Pons (tissue), 1 donor: Measurements from ENCODE around the gene ARSB.

Experiments
- DNase-seq: peaks from one replicate; pipeline ENCODE4 v3.0.0-alpha.2; 2016; ENCODE audit warnings: low spot score

ARSB gene

DNA sequence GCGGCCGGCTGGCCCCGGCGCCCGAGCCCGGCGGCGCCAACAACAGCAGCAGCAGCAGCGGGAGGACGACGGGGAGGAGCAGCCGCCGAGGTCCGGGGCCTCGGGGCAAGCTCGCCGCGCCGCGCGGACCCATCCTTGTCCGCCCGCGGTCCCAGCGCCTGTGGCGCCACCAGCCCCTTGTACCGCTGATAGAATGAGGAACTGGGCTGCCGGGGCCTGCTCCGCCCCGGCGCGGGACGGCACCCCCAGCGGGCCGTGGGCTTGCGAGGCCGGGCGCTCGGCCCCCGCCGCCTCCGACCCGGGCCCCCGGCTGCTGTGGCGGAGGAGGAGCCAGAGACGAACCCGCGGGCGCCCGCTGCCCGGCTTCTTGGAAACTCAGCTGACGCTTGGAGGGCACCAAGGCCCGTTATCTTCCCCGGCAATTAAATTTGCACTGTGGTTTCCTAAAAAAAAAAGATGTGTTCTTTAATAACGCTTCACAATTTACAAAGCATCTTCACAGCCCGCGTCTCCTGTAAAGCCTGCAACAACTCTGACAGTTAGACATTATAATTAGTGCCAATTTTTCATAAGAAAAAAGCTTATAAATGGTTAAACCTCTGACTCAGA is at the start of gene ARSB:
TSS of gene ARSB (minus strand) at position 195 of the 609 bp plus-strand sequence. CDS start at position 133, 62 bp downstream.
- peak; percentile 60 for DNase-seq

DNA sequence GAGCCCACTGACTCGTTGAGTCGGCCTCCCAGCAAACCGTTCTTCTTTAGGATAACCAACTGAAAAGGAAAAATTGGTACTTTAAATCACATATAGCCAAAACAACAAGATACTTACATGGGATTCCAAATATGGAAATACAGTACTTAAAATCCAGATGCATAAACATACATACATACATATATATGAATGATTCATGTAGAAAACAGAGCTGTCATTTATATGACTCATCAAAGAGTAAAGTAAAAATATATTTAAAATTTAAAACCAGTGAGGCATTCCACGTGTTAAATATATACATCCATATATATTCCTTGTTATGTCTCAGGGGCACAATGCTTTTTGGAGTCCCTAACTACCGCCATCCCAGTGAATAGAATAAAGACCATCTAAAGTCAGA is 47.7 kb upstream of the ARSB start:
- DNase-seq = no peak

DNA sequence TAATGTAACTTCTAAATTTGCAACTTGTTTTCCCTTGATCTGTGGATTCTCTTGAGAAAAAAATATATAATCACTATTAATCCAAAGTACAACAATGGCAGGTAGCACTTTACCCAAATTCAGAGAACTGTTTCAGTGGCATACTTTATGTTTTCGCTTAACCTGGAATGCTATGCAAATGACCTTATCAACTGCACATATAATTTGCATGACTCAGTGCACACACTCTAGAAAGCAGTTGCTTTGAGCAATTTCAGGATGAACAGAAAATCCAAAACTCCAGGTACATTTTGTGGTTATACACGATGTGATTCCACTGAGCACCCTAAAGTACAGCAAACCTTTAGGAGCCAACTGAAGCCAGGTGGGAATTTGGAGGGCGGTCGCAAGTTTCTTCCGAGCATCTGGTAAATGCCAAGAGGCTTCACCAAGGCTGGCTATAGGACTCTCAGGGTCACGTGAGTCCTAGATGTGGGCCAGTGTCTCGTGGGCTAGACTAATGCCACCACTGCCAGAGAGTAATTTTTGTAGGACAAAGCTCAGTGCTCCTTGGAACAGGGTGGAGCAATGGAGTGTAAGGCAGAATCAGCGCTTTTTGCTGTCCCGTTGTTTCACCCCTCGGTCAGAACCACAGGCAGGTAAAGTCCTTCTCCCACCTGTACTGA is 47.1 kb upstream of the ARSB start:
- no peak for DNase-seq

DNA sequence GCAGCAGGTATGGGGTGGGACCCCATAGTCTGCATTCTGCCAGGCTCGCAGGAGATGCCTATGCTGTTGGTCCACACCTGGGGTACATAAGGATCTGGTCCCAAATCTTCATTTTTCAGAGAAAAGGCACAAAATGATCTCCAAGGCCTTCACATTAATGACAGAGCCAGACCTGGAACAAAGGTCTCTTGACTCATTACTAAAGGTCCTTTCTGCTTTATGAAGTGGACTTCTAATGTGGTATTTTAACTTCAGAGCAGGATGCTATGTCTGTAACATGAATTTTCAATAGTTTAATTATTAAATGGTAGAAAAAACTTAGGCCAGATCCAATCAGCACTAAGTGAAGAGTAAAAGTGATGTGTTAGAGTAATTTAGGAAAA is 46.4 kb upstream of the ARSB start:
- no peak for DNase-seq

DNA sequence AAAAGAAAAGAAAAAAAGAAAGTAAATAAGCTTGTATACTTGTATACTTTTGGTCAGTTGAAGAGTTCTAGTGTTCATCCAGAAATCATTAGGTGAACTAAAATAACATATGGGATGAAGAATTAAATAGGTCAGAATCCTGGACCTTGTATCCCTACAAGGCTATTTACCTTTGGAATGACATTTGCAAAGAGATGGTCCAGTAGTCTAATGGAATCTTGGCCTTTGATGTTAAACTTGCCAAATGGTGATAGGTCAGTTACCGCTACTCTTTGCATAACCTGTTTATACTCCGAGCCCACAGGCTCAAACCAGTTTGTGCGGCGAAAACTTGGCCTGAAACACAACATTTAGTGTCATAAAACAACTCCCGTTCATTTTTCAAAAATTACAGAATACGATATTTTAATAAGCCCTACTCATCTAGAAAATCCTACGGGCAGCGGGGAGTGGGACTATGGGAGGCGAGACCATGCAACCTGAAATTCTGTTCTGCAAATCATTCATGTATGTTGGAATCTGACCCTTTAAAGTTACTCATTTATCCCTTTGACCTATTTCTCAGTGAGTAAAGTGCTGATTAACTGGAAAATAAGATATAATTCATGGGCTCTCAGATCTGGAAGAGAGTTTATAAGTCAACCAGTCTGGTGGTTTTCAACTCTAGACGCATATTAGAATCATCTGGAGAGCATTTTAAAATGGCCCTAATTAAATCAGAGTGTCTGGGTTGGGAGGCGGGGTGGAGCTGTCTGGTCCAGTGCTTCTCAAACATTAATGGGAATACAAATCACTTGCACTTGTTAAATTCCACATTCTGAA is 45.8 kb upstream of the ARSB start:
- DNase-seq = no peak

DNA sequence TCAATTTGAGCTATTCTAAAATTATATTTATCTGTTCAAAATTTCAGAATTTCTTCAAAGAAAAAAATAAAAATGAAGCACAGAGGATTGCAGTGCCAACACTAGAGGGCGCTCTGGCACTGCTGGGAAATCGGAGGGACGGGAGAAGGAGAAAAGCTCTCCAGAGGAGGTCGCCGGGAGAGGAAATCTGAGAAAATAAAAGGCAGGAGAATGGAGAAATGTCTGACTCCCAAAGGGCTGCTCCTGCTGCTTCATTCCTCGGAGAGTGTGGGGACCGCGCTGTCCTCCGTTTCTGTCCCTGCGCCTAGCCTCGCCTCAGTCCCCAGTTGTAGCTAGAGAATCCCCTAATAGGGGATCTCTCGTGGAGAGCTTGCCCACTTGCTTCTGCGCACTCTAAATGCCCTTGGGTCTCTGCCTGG is 40.0 kb upstream of the ARSB start:
- peak; percentile 54 for DNase-seq

DNA sequence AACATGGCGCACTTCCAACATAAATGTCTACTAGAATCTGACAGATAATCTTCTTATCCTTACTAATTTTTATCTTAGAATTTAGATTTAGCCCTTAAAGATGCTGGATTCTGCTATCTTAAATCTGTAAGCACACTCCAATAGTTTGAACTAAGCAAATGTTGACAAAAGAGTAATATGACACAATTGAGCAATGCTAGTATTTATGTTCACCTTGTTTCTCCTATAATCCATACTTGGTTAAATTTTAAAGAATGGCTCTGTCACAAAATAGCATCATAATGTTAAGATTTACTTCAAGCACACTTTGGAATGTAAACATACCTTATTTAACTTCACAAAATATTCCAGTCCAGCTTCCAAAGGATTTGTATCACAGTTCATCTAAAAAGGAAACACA is 38.8 kb upstream of the ARSB start:
- no peak for DNase-seq

DNA sequence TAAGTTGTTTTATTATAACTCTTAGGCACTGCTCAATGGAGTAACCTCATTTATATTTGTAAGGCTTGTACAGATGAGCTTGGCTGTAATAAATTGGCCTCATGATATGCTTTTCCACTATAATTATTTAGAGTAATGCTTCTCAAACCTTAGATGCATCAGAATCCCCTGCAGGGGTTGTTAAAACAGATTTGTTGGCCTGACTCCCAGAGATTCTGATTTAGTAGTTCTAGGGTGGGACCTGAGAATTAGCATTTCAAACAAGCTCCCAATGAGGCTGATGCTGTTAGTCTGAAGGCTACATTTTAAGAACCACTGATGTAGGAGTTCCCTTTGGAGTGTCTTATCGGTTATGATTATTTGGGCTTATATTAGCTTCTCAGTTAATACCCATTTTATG is 38.2 kb upstream of the ARSB start:
- DNase-seq = no peak

DNA sequence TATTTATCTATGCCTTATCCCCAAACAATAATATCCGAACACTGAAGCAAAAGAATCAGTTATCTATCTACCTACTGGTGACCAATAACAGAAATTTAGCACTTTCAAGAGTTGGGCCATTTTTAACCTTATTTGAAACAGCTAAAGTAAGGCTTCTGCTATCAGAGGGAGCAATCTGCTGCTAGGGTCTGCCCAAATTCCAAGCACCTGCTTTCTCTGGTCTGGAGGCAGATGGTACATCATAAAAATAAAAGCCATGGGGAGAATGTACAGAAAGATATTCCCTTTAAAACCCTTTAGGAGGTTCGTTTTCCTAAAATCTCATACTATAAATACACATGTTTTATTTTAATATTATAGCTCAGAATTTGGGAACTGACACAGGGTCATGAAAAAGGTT is 37.7 kb upstream of the ARSB start:
- no peak for DNase-seq

DNA sequence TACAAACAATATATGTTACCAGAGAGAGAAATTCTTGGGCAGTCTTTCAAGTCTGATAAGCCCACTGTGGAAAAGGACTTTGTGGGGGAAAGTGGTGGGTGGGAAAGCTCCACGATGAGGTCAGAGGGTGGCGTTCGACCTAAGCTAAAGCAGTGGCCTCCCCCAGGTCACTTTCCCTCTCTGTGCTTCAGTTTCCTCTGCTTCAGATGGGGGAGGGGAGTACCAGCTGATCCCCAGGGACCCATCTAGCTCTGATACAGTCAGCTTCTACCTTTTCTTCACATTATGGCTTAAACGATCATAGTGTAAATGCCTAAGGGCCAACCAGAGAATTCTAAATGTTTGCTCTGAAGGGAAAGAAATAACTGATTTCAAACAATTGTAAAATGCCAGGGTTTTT is 36.6 kb upstream of the ARSB start:
- no peak for DNase-seq

DNA sequence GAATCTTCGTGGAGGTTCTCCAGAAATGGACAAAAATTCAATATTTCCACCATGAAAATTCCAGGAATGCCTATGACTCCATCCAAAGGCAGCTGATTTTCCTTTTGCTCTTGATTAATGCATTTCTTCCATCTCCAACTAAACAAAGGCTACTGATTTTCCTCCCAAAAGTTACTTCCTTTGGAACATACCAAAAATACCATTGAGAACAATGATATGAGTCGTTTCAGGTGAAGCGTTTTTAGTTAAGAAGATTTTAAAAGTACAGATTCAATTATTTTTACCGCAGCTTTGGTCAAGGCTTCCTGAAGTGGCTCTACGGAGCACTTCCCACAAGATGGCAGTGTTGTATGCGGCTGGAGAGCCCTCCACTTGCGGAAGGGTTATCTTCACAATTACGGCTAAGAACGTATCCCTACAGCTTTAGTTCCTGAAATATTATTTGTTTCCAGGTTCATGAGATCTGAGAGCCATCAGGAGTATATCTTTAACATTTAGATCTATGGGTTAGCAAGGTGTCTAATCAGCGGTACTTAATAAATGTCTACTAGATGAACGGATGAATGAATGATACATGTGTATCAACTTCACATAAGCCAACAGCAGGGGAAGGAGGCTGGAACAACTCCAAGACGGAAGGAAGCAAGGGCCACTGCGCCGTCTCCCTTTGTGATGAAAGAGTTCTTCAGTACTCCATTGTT is 35.9 kb upstream of the ARSB start:
- peak; percentile 74 for DNase-seq

DNA sequence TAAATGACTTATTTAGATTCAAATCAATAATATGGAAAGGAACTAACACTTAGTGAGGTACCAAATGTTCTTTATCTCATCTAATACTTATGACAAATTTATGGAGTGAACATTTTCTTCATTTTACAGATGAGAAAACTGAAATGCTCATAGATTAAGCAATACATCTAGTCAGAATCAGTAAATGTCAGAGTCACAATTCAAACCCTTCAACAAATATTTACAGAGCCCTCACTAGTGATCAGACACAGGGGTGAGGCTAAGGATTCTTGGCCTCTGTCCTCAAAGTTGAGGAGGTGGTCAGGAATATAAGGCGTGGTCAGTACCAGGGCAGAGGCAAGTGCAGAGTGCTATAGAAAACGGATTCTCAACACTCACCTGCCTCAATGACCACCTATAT is 29.5 kb upstream of the ARSB start:
- no peak for DNase-seq

DNA sequence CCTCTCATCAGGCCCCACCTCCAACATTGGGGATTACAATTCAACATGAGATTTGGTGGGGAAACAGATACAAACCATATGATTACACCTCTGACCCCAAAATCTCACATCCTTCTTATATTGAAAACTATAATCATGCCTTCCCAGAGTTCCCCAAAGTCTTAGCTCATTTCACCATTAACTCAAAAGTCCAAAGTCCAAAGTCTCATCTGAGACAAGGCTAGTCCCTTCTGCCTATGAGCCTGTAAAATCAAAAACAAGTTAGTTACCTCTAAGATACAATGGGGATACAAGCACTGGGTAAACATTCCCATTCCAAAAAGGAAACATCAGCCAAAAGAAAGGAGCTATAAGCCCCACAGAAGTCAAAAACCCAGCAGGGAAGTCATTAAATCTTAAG is 26.8 kb upstream of the ARSB start:
- no peak for DNase-seq

DNA sequence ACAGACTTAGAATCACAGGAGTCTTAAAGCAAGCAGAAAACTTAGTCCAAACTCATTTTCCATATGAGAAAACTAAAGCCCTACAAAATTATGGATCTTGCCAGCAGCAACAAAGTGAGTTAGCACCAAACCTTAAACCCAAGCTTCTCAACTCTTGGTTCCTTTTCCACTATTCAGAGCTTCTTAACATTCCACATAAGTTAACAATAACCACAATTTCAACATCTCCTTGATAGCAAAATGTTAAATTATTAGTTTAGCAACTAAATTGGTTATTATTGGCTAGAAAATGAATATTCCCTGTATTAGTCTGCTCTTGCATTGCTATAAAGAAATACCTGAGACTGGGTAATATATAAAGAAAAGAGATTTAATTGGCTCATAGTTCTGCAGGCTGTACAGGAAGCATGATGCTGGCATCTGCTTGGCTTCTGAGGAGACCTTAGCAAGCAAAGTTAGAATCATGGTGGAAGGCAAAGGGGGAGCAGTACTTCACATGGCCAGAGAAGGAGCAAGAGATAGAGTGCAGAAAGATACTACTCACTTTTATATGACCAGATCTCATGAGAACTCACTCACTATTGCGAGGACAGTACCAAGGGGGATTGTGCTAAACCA is 26.2 kb upstream of the ARSB start:
- DNase-seq = no peak

DNA sequence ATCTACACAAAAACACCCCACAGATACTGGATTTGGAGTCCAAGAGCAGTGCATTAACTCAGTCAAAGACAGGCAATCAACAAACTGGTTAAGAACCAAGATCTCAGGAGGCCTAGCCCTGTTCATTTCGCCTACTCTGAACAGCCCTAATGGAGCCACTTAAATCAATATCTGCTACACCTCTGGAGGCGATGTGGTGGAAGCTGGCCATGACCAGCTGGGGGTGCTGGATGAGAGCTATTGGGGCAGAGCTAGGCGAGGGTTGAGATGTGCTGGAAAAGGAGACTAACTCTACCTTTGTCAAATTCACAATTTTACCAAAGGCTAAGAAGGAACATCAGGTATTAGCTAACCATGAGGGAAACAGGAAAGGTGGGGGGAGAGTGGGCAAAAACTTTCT is 23.3 kb upstream of the ARSB start:
- no peak for DNase-seq

DNA sequence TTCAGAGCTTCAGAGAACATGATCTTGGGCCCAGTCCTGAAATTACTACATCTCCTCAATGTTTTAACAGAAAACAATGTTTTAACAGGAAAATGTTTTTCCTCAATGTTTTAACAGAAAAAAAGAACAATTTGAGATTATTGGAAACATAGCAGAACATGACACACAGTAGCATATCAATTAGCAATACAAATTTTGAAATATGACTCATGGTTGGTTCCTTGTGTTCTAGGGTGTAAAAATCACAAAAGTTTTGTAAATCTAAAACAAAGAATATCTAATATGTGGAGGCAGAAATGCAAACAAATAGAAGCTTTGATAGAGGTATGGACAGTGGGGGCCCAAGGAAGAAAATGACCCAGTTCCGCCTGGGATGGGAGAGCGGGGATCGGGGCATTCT is 22.8 kb upstream of the ARSB start:
- DNase-seq = no peak

DNA sequence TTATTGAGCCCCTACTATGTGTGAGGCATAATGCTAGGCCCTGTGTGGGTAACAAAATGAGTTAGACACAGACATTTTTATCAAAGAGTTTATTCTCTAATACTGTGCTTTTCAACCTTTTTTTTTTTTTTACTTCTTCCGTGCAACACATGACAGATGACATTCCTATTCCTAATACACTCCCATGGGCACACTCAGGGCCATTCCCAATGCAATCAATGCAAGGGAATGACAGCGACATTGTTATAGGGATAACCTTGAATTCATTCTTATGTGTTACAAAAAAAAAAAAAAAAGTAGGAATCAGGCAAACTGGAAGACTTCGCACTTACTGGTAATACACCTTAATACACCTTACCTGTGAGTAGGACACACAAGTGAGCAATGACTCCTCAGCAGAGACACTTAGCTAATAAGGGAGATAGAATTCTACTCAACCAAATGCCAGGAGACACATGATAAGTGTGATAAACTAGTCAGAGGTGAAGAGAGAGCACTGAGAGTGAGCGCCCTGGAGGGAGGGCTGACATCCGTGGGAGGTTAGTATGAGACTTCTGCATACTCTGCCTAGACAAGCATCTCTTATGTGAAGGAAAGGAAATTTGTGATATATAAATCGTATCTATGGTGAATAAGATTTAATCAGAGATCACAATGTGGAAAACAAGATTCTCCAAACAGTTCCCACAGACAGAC is 21.0 kb upstream of the ARSB start:
- DNase-seq = no peak

DNA sequence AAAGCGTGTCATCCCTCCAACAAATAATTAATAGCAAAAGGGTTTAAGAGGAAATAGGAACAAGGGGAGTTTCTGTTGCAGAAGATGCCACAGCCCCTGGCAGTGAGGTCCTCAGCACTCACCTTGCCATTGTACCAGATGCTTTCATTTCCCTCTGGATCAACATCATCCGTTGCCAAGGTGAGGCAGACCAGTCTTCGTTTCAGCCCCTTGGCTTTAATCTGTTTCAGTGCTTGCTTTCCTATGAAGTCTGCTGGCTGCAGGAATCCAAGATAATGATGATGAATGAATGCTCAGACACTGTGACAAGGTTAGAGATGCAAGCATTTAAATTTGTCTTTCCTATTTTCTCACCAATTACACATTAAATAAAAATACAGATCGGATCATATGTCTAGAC is 20.0 kb upstream of the ARSB start:
- DNase-seq = no peak

DNA sequence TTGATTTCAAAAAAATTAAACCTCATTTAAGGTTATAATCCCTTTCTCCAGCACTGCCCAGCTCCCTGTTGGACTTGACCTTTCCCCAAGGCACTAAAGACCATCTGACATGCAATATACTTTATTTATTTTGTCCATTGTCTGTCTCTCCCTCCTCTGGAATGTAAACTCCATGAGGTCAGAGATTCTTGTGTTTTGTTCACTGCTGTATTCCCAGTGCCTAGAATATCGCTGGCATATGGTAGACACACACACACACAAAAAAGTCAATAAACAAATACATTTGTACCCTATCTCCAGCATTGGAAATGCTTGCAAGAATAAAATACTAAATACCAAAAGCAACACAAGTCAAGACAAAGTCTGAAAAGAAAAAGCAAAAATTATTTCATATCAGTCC is 17.3 kb upstream of the ARSB start:
- no peak for DNase-seq

DNA sequence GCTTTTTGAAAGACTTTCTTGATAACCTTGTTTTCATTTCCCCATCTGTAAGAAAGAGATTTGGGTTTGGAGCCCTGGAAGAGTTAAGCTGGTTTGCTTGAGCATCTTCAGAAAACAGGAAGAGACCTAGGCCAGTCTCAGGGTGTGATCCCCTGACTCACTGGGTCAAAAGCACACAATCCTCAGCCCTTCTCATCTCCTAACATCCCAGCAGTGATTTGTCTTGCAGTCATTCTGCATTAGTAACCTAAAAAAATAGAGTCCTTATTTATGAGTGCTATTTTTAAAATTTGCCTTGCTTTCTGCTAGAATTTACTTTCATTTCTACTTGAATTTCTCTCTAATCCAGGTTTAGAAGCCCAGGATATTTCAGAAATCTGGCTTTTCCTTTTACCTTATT is 16.4 kb upstream of the ARSB start:
- DNase-seq = no peak

DNA sequence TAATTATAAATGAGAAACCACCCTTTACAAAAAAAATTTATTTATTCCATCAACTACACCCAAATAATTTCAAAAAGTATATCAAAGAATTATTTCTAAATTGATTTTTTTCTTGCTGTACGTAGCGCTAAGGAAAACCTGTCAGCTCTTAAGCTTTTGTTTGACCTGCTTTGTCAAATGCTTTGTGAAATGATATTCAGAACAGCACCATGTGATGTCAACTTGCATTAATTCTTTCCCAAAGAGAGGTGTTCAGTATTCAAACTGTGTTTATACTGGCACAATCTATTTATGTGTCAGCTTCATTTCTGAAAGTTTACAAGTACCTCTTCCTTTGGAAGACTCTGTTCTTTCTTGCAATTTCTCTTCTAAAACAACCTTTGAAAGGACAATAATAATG is 12.0 kb upstream of the ARSB start:
- no peak for DNase-seq

DNA sequence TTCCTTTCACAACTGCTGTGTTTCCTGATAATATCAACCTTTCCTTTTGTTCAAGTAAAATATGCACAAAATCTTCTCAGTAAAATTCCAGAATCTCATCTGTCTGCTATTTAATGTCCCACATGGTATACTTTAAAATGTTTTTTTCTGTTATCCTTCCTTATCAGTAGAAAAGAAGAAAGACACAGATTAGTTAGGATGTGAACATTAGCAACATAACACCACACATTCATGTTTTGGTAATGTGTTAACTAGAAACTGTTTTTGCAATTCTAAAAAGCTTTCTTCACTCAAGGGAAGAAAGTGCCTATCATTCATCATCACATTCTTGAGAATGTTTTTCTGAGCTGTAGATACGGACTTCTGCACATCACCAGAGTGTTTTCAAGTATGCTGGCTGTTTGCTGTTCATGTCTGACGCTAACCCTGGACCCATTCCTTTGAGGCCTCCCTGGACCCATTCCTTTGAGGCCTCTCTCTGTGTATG is 10.5 kb upstream of the ARSB start:
- no peak for DNase-seq
